ENCODE measurements around the gene LSAMP. TPM values are rescaled to one million over a fixed set of nuclear protein-coding genes. Genes with fewer than 3 reads are reported as not detected.

LSAMP gene
- total RNA-seq, 6 experiments from 2014 or later = under 0.01 to 0.22 (median 0.12) TPM; not detected in 1

GRCh38 chr3:115937054-115937453 is 508.2 kb downstream of the LSAMP start:
- 53% methylated on average over 2 of the region's 2 CpGs for WGBS (ENCODE audit: insufficient coverage, low coverage, low lambda C conversion rate, missing lambda C conversion rate)
- Histone ChIP-seq H3K27me3 (no peaks in the 10 kb centered on the region), H3K4me1 (no peaks in the 10 kb centered on the region), H3K36me3 (no peaks in the 10 kb centered on the region), H3K27ac (no peak overlapping the region), H3K9me3 (no peaks in the 10 kb centered on the region), H3K4me3 (no peak overlapping the region)
- TF ChIP-seq POLR2A (IDR thresholded peaks at IDR 0.05) = no peak
- TF ChIP-seq CTCF (IDR thresholded peaks at IDR 0.05) = peak in 3 of 4 donors; percentile 18 to 24 (median 23)
- ATAC-seq (no peak), DNase-seq (no peak)
- intact Hi-C loops (cut with DNase I) = no loop called here

- WGBS (ENCODE audit: insufficient coverage, low coverage, low lambda C conversion rate, missing lambda C conversion rate) = 69% methylated on average over 7 of the region's 7 CpGs
- Histone ChIP-seq H3K27me3 (no peaks in the 10 kb centered on the region), H3K4me1 (no peaks in the 10 kb centered on the region), H3K4me3 (no peak overlapping the region), H3K27ac (no peak overlapping the region), H3K36me3 (no peaks in the 10 kb centered on the region), H3K9me3 (no peaks in the 10 kb centered on the region)
- intact Hi-C loops (cut with DNase I) = no loop called here
- DNase-seq (no peak), ATAC-seq (no peak)
- TF ChIP-seq POLR2A (IDR thresholded peaks at IDR 0.05) (no peak), CTCF (IDR thresholded peaks at IDR 0.05) (no peak)
Observed at GRCh38 chr3:115932807-115933206, 512.5 kb downstream of the LSAMP start.

- no peaks in the 10 kb centered on the region for H3K27me3 ChIP-seq
- no peak overlapping the region for H3K4me3 ChIP-seq
- H3K36me3 ChIP-seq = no peaks in the 10 kb centered on the region
- ATAC-seq (no peak), DNase-seq (no peak)
- H3K27ac ChIP-seq = no peak overlapping the region
- no peaks in the 10 kb centered on the region for H3K4me1 ChIP-seq
- H3K9me3 ChIP-seq = no peaks in the 10 kb centered on the region
- intact Hi-C loops (cut with DNase I) = no loop called here
- TF ChIP-seq POLR2A (IDR thresholded peaks at IDR 0.05) (no peak), CTCF (IDR thresholded peaks at IDR 0.05) (no peak)
- 35% methylated on average over 2 of the region's 2 CpGs for WGBS (ENCODE audit: insufficient coverage, low coverage, low lambda C conversion rate, missing lambda C conversion rate)
Observed at GRCh38 chr3:115931581-115931980, 513.7 kb downstream of the LSAMP start.

- Histone ChIP-seq H3K4me3 (no peak overlapping the region), H3K27ac (no peak overlapping the region), H3K27me3 (no peaks in the 10 kb centered on the region), H3K9me3 (no peaks in the 10 kb centered on the region), H3K4me1 (no peaks in the 10 kb centered on the region), H3K36me3 (no peaks in the 10 kb centered on the region)
- no peak for ATAC-seq
- TF ChIP-seq POLR2A (IDR thresholded peaks at IDR 0.05) (no peak), CTCF (IDR thresholded peaks at IDR 0.05) (no peak)
- DNase-seq = no peak
- WGBS (ENCODE audit: insufficient coverage, low coverage, low lambda C conversion rate, missing lambda C conversion rate) = 20% methylated on average over 2 of the region's 3 CpGs
- intact Hi-C loops (cut with DNase I) = no loop called here
Observed at GRCh38 chr3:115930922-115931321, 514.4 kb downstream of the LSAMP start.

- intact Hi-C loops (cut with DNase I) = no loop called here
- no peaks in the 10 kb centered on the region for H3K36me3 ChIP-seq
- H3K27me3 ChIP-seq = no peaks in the 10 kb centered on the region
- WGBS (ENCODE audit: insufficient coverage, low coverage, low lambda C conversion rate, missing lambda C conversion rate) = 40% methylated on average over 2 of the region's 2 CpGs
- ATAC-seq (no peak), DNase-seq (no peak)
- H3K4me3 ChIP-seq = no peak overlapping the region
- no peaks in the 10 kb centered on the region for H3K9me3 ChIP-seq
- no peak for TF ChIP-seq POLR2A (IDR thresholded peaks at IDR 0.05)
- no peak for TF ChIP-seq CTCF (IDR thresholded peaks at IDR 0.05)
- no peaks in the 10 kb centered on the region for H3K4me1 ChIP-seq
- H3K27ac ChIP-seq = no peak overlapping the region
Observed at GRCh38 chr3:115930168-115930567, 515.1 kb downstream of the LSAMP start.
